HepG2 (cell line): Measurements from ENCODE around the gene PPP1R7. TPM values are rescaled to one million over a fixed set of nuclear protein-coding genes. Genes with fewer than 3 reads are reported as not detected.

Source experiments
- CBFB ChIP-seq: sonication (generic); formaldehyde crosslinking; IDR thresholded peaks from 2 replicates; pipeline ENCODE4 v1.4.0; 2020; ENCODE audit warnings: missing genetic modification reagents
- NCOA2 ChIP-seq: sonication (generic); formaldehyde crosslinking; IDR thresholded peaks from 2 replicates; pipeline ENCODE4 v1.8.0; 2022; ENCODE audit warnings: inconsistent platforms
- NFKB2 ChIP-seq: sonication (generic); formaldehyde crosslinking; IDR thresholded peaks from 2 replicates; pipeline ENCODE4 v1.4.0; 2020; ENCODE audit warnings: missing genetic modification reagents, borderline replicate concordance
- PRPF4 ChIP-seq: fragments of 200-400 bp; formaldehyde crosslinking; IDR thresholded peaks from 2 replicates; pipeline ENCODE4 v1.6.1; 2016; ENCODE audit warnings: low read length, low read depth; ENCODE audit not compliant: poor library complexity, severe bottlenecking
- SALL1 ChIP-seq: sonication (generic); formaldehyde crosslinking; IDR thresholded peaks from 2 replicates; pipeline ENCODE4 v1.8.0; 2022; ENCODE audit warnings: mild to moderate bottlenecking, missing genetic modification reagents
- SMARCE1 ChIP-seq: fragments of 450-650 bp; IDR thresholded peaks from 2 replicates; pipeline ENCODE4 v1.6.1; 2017; ENCODE audit warnings: borderline replicate concordance
- SRY ChIP-seq: sonication (generic); formaldehyde crosslinking; IDR thresholded peaks from 2 replicates; pipeline ENCODE4 v1.8.0; 2022; ENCODE audit warnings: mild to moderate bottlenecking, missing genetic modification reagents
- ZC3H13 ChIP-seq: sonication (generic); formaldehyde crosslinking; IDR thresholded peaks from 2 replicates; pipeline ENCODE4 v1.8.1; 2023; ENCODE audit warnings: mild to moderate bottlenecking, missing genetic modification reagents, moderate library complexity
- ZMYM3 ChIP-seq: sonication (generic); formaldehyde crosslinking; IDR thresholded peaks from 2 replicates; pipeline ENCODE4 v1.5.1; 2020; ENCODE audit warnings: mild to moderate bottlenecking, missing genetic modification reagents
- ZNF121 ChIP-seq: sonication (generic); formaldehyde crosslinking; IDR thresholded peaks from 2 replicates; pipeline ENCODE4 v1.5.0; 2020; ENCODE audit warnings: mild to moderate bottlenecking, missing genetic modification reagents
- ZNF468 ChIP-seq: sonication (generic); formaldehyde crosslinking; IDR thresholded peaks from 2 replicates; pipeline ENCODE4 v1.8.0; 2022; ENCODE audit warnings: mild to moderate bottlenecking, moderate library complexity, missing genetic modification reagents
- ZNF558 ChIP-seq: sonication (generic); formaldehyde crosslinking; IDR thresholded peaks from 2 replicates; pipeline ENCODE4 v1.9.0; 2022; ENCODE audit warnings: mild to moderate bottlenecking, missing genetic modification reagents, borderline replicate concordance
- polyA plus RNA-seq, 8 experiments: library from polyadenylated mRNA; depleted of rRNA in 3 of 8; stranded (reverse) in 7 of 8; unstranded in 1 of 8; fragments of >200 nt; fragmentation: Illumina TruSeq in 4 of 8; extraction: Trizol in 4 of 8; gene quantifications; 2 replicates each; pipeline versions ENCODE4 v1.2.1 to v1.2.3, GENCODE V29; 2011 to 2016; ENCODE audit warnings: low read depth in 4 of 8, missing spikeins in 1 of 8, mixed read lengths in 1 of 8; ENCODE audit not compliant: insufficient read depth in 1 of 8
- total RNA-seq, 5 experiments: library from RNA; depleted of rRNA; stranded (reverse); fragments of >200 nt; fragmentation: Illumina TruSeq; extraction: Trizol; gene quantifications; 2 replicates each; pipeline ENCODE4 v1.2.3, GENCODE V29; 2016; ENCODE audit warnings: low read depth in 1 of 5
- TF ChIP-seq, protein P1 (sequence below): IDR thresholded peaks from 2 replicates; pipeline ENCODE4 v1.6.1; 2016; ENCODE audit warnings: control low read depth
- TF ChIP-seq, protein P2 (sequence below): sonication (generic); formaldehyde crosslinking; IDR thresholded peaks from 2 replicates; pipeline ENCODE4 v1.5.0; 2020; ENCODE audit warnings: mild to moderate bottlenecking, missing genetic modification reagents, borderline replicate concordance
- TF ChIP-seq, protein P3 (sequence below): sonication (generic); formaldehyde crosslinking; conservative IDR thresholded peaks from 2 replicates; pipeline ENCODE4 v1.4.0; 2020; ENCODE audit warnings: mild to moderate bottlenecking, missing genetic modification reagents, moderate library complexity
- TF ChIP-seq, protein P4 (sequence below): IDR thresholded peaks from 2 replicates; pipeline ENCODE4 v1.6.1; 2012; ENCODE audit warnings: low read depth, low read length, improper control_type of control experiment
- TF ChIP-seq, protein P5 (sequence below): IDR thresholded peaks from 2 replicates; pipeline ENCODE4 v1.6.1; 2018; ENCODE audit warnings: missing genetic modification reagents, mild to moderate bottlenecking, missing compliant biosample characterization
- TF ChIP-seq, protein P6 (sequence below): sonication (generic); formaldehyde crosslinking; conservative IDR thresholded peaks from 2 replicates; pipeline ENCODE4 v1.8.0; 2022; ENCODE audit warnings: low read depth, missing genetic modification reagents

Gene PPP1R7
- total and polyA plus RNA-seq, 2 of the 13 experiments (the other 11 are each of a cell fraction or from before 2014, with no cell fraction given), result 33.3 to 67.9 TPM

DNA sequence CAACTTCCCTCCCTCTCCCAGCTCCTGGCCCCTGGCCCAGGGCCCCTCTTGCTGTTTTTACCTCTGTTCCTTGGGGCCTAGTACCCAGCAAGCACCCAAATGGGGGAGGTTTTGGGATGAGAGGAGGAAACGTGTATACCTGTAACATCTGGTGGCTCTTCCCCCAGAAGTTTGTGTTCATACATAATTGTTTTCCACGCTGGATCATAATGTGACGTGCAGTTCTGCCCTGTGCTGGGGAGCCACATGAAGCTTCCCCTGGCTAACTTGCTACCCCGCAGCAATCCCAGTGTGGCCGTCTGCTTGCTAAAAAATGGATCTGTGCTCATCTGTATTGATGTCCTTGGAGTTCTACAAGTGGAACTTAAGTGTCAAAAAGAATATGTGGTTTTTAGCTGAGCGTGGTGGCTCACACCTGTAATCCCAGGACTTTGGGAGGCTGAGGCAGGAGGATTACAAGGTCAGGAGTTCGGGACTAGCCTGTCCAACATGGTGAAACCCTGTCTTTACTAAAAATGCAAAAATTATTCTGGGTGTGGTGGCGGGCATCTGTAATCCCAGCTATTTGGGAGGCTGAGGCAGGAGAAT, 74.7 kb downstream of the PPP1R7 start (continued):
- TF ChIP-seq, protein P1, sequence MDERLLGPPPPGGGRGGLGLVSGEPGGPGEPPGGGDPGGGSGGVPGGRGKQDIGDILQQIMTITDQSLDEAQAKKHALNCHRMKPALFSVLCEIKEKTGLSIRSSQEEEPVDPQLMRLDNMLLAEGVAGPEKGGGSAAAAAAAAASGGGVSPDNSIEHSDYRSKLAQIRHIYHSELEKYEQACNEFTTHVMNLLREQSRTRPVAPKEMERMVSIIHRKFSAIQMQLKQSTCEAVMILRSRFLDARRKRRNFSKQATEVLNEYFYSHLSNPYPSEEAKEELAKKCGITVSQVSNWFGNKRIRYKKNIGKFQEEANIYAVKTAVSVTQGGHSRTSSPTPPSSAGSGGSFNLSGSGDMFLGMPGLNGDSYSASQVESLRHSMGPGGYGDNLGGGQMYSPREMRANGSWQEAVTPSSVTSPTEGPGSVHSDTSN (CRISPR knock-in tag), result no peak
- TF ChIP-seq, protein P2, sequence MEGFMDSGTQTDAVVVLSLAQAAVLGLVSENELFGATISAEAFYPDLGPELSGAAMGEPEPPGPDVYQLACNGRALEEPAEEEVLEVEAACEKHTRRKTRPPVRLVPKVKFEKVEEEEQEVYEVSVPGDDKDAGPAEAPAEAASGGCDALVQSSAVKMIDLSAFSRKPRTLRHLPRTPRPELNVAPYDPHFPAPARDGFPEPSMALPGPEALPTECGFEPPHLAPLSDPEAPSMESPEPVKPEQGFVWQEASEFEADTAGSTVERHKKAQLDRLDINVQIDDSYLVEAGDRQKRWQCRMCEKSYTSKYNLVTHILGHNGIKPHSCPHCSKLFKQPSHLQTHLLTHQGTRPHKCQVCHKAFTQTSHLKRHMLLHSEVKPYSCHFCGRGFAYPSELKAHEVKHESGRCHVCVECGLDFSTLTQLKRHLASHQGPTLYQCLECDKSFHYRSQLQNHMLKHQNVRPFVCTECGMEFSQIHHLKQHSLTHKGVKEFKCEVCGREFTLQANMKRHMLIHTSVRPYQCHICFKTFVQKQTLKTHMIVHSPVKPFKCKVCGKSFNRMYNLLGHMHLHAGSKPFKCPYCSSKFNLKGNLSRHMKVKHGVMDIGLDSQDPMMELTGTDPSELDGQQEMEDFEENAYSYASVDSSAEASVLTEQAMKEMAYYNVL, result no peak
- TF ChIP-seq ZNF121 (CRISPR knock-in tag) (0 out of 2 replicates have a peak, but pooled peaks have one; percentile 15), ZMYM3 (CRISPR knock-in tag) (peak; percentile 48; the same call in 1 of the 2 replicates), NCOA2 (CRISPR knock-in tag) (no peak), SMARCE1 (no peak), CBFB (CRISPR knock-in tag) (0 out of 2 replicates have a peak, but pooled peaks have one; percentile 5), NFKB2 (CRISPR knock-in tag) (no peak), SALL1 (no peak), SRY (CRISPR knock-in tag) (peak; percentile 8; the same call in 1 of the 2 replicates), ZNF558 (CRISPR knock-in tag) (no peak), ZNF468 (no peak), ZC3H13 (CRISPR knock-in tag) (peak; percentile 31; the same call in 1 of the 2 replicates), PRPF4 (no peak)
- TF ChIP-seq, protein P3, sequence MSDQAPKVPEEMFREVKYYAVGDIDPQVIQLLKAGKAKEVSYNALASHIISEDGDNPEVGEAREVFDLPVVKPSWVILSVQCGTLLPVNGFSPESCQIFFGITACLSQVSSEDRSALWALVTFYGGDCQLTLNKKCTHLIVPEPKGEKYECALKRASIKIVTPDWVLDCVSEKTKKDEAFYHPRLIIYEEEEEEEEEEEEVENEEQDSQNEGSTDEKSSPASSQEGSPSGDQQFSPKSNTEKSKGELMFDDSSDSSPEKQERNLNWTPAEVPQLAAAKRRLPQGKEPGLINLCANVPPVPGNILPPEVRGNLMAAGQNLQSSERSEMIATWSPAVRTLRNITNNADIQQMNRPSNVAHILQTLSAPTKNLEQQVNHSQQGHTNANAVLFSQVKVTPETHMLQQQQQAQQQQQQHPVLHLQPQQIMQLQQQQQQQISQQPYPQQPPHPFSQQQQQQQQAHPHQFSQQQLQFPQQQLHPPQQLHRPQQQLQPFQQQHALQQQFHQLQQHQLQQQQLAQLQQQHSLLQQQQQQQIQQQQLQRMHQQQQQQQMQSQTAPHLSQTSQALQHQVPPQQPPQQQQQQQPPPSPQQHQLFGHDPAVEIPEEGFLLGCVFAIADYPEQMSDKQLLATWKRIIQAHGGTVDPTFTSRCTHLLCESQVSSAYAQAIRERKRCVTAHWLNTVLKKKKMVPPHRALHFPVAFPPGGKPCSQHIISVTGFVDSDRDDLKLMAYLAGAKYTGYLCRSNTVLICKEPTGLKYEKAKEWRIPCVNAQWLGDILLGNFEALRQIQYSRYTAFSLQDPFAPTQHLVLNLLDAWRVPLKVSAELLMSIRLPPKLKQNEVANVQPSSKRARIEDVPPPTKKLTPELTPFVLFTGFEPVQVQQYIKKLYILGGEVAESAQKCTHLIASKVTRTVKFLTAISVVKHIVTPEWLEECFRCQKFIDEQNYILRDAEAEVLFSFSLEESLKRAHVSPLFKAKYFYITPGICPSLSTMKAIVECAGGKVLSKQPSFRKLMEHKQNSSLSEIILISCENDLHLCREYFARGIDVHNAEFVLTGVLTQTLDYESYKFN (CRISPR knock-in tag), result 0 out of 2 replicates have a peak, but pooled peaks have one; percentile 66
- TF ChIP-seq, protein P4, sequence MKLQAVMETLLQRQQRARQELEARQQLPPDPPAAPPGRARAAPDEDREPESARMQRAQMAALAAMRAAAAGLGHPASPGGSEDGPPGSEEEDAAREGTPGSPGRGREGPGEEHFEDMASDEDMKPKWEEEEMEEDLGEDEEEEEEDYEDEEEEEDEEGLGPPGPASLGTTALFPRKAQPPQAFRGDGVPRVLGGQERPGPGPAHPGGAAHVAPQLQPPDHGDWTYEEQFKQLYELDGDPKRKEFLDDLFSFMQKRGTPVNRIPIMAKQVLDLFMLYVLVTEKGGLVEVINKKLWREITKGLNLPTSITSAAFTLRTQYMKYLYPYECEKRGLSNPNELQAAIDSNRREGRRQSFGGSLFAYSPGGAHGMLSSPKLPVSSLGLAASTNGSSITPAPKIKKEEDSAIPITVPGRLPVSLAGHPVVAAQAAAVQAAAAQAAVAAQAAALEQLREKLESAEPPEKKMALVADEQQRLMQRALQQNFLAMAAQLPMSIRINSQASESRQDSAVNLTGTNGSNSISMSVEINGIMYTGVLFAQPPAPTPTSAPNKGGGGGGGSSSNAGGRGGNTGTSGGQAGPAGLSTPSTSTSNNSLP, result 0 out of 2 replicates have a peak, but pooled peaks have one; percentile 34
- TF ChIP-seq, protein P5, sequence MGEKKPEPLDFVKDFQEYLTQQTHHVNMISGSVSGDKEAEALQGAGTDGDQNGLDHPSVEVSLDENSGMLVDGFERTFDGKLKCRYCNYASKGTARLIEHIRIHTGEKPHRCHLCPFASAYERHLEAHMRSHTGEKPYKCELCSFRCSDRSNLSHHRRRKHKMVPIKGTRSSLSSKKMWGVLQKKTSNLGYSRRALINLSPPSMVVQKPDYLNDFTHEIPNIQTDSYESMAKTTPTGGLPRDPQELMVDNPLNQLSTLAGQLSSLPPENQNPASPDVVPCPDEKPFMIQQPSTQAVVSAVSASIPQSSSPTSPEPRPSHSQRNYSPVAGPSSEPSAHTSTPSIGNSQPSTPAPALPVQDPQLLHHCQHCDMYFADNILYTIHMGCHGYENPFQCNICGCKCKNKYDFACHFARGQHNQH, result no peak
- TF ChIP-seq, protein P6, sequence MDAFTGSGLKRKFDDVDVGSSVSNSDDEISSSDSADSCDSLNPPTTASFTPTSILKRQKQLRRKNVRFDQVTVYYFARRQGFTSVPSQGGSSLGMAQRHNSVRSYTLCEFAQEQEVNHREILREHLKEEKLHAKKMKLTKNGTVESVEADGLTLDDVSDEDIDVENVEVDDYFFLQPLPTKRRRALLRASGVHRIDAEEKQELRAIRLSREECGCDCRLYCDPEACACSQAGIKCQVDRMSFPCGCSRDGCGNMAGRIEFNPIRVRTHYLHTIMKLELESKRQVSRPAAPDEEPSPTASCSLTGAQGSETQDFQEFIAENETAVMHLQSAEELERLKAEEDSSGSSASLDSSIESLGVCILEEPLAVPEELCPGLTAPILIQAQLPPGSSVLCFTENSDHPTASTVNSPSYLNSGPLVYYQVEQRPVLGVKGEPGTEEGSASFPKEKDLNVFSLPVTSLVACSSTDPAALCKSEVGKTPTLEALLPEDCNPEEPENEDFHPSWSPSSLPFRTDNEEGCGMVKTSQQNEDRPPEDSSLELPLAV (CRISPR knock-in tag), result no peak
